Heart left ventricle (tissue), 13 donors: ENCODE results near the gene CARS1.

Experiments used
- POLR2A ChIP-seq, 2 donors: fragments of 450-650 bp; IDR thresholded peaks; one replicate each; pipeline ENCODE4 v1.6.1; 2017; ENCODE audit warnings: antibody characterized with exemption in 2 of 2, mild to moderate bottlenecking in 2 of 2, moderate library complexity in 2 of 2
- TF ChIP-seq, protein P1 (sequence below), 12 donors: fragments of 200-600 bp; sonication (generic) in 4 of 12; IDR thresholded peaks; one replicate each; pipeline versions ENCODE4 v1.5.0 to v1.8.0; 2018 to 2022; ENCODE audit warnings: antibody characterized with exemption in 12 of 12, mild to moderate bottlenecking in 5 of 12
- donor health status: ischemic (EF 13 %, LVEDD 7.1; RV severe dilation, severe dysfunction).
- donor health status: DM: no; HTN: yes; CAD: no.
- donor health status: DM: no; HTN: no; CAD: no.
- donor health status: ischemic (EF 25% LVEDD 6.9; RV normal size, moderate dysfunction).
- donor health status: ischemic (EF 25% LVEDD 5.7; RV mildly dilated, moderate dysfunction).
- donor health status: ischemic (EF 35%, LVEDD 5.7; RV mildly dilated, moderate dysfunction).
- donor health status: nonischemic (EF 11% LVEDD 7.7; RV severe dilation, severe dysfunction).
- donor health status: DM: yes; HTN: yes; CAD: no.
- donor health status: PGD.
- donor health status: ischemic (EF 29% LVEDD 5.4; RV normal size, mild dysfunction).
- donor health status: nonischemic (EF 23%, LVEDD 6.1; RV moderate dilation, normal function).

DNA sequence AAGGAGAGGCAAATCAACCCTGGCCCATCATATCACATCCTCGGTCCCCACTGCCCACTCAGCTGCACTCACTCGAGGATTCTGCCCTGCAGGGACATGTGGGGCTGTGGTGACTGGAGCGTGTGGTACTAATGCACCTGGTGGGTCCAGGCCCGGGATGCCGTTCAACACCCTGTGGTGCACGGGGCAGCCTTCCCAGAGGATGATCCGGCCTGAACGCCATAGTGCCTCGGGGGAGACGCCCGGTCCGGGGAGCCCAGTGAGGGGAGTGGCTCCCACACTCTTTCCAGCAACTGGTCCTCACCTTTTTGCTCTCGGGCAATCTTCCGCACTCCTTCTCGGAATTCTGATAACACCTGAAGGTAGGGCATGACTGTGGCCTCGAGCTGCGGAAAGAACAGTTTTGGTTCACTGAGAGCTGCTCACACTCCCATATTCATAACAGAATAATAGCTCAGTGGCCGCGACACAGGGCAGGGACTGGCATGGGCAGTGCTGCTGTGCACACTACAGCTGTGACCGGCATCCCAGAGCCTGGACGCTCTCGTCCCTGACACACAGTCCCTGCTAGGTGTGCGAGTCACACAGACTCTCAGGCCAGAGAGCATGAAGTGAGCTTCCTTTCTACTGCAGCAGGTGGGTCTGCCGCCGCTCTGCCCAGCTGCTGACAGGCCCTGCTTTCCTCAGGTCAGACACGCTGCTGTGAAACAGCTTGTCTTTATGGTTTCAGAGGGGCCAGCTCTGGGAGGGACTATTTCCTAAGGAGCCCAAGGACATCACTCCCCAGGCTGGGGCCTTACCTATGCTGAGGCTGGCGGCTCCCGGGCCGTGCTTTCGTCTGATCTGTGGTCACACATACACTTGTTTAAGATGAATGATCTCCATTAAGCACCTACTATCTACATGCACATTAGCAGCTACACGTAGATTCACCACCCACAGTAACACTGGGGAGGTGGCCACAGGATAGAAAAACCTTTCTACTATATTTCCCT lies 45.0 kb downstream of the CARS1 start:
- TF ChIP-seq, protein P1, sequence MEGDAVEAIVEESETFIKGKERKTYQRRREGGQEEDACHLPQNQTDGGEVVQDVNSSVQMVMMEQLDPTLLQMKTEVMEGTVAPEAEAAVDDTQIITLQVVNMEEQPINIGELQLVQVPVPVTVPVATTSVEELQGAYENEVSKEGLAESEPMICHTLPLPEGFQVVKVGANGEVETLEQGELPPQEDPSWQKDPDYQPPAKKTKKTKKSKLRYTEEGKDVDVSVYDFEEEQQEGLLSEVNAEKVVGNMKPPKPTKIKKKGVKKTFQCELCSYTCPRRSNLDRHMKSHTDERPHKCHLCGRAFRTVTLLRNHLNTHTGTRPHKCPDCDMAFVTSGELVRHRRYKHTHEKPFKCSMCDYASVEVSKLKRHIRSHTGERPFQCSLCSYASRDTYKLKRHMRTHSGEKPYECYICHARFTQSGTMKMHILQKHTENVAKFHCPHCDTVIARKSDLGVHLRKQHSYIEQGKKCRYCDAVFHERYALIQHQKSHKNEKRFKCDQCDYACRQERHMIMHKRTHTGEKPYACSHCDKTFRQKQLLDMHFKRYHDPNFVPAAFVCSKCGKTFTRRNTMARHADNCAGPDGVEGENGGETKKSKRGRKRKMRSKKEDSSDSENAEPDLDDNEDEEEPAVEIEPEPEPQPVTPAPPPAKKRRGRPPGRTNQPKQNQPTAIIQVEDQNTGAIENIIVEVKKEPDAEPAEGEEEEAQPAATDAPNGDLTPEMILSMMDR (IDR thresholded peaks at IDR 0.05), result no peak
- no peak for TF ChIP-seq POLR2A (IDR thresholded peaks at IDR 0.05)
